Transverse colon (tissue), 4 donors: Measurements from ENCODE around the gene COX7A2. TPM values are rescaled to one million over a fixed set of nuclear protein-coding genes. Genes with fewer than 3 reads are reported as not detected.

ENCODE experiments used
- DNase-seq: peaks from one replicate; pipeline ENCODE4 v3.0.0-alpha.2; 2019
- H3K27ac ChIP-seq, 4 donors: fragments of 200-600 bp; sonication (generic); 2 replicates each; pipeline ENCODE4 v1.5.1; 2016 to 2018; ENCODE audit warnings: inconsistent platforms in 4 of 4
- H3K27me3 ChIP-seq: fragments of 200-600 bp; sonication (generic); 2 replicates; pipeline ENCODE4 v1.5.1; 2017; ENCODE audit warnings: inconsistent platforms
- H3K36me3 ChIP-seq, 4 donors: fragments of 200-600 bp; sonication (generic); 2 replicates each; pipeline ENCODE4 v1.5.1; 2017 to 2019; ENCODE audit warnings: inconsistent platforms in 4 of 4
- H3K4me1 ChIP-seq, 4 donors: fragments of 200-600 bp; sonication (generic); 2 replicates each; pipeline ENCODE4 v1.5.1; 2017 to 2020; ENCODE audit warnings: inconsistent platforms in 4 of 4
- H3K4me3 ChIP-seq, 4 donors: fragments of 200-600 bp; sonication (generic); 1 replicate in 1 of 4; 2 replicates in 3 of 4; pipeline versions ENCODE4 v1.5.1 to v1.6.1; 2017 to 2019; ENCODE audit warnings: inconsistent platforms in 4 of 4
- H3K9me3 ChIP-seq, 2 donors: fragments of 200-600 bp; sonication (generic); 2 replicates each; pipeline ENCODE4 v1.5.1; 2017 to 2019; ENCODE audit warnings: inconsistent platforms in 2 of 2
- EP300 ChIP-seq: sonication (generic); formaldehyde crosslinking; IDR thresholded peaks from one replicate; pipeline ENCODE4 v1.6.1; 2017; ENCODE audit warnings: antibody characterized with exemption, low read depth
- POLR2A ChIP-seq: fragments of 450-650 bp; IDR thresholded peaks from one replicate; pipeline ENCODE4 v1.6.1; 2016; ENCODE audit warnings: antibody characterized with exemption, mild to moderate bottlenecking, moderate library complexity
- POLR2AphosphoS5 ChIP-seq, 3 donors: sonication (generic); formaldehyde crosslinking; IDR thresholded peaks; one replicate each; pipeline ENCODE4 v1.6.1; 2016; ENCODE audit warnings: antibody characterized with exemption in 3 of 3
- WGBS, 2 donors: methylation state at CpG; one replicate each; pipeline ENCODE4 v1.1.5; 2018; ENCODE audit warnings: low coverage in 1 of 2; 5-methylcytosine and 5-hydroxymethylcytosine counted together
- in situ Hi-C, 4 donors: fragments of 200-750 bp; cut with MboI; loops; one replicate each; pipeline versions ENCODE4 v1.15.0 to v1.15.1; 2017; ENCODE audit warnings: low sequenced_read_pairs in 3 of 4, low pct_ligation_motif_present in 1 of 4, low pct_unique_long_range_greater_than_20kb in 1 of 4
- intact Hi-C: fragments of 100-400 bp; cut with DNase I; formaldehyde crosslinking; loops from one replicate; pipeline ENCODE4 v1.15.1; 2023; ENCODE audit warnings: low total_unique reads
- total RNA-seq, 4 donors: library from RNA; depleted of rRNA; stranded (reverse); fragments of >200 nt; gene quantifications; one replicate each; pipeline ENCODE4 v1.1.0, GENCODE V29; 2016
- TF ChIP-seq, protein P1 (sequence below), 5 experiments: fragments of 200-600 bp in 3 of 5; fragments of 450-650 bp in 2 of 5; sonication (generic) in 3 of 5; IDR thresholded peaks; 1 replicate in 2 of 5; 2 replicates in 3 of 5; pipeline ENCODE4 v1.5.1; 2016 to 2017; ENCODE audit warnings: antibody characterized with exemption in 5 of 5, inconsistent platforms in 3 of 5, mild to moderate bottlenecking in 2 of 5, moderate library complexity in 1 of 5

The COX7A2 gene
- total RNA-seq, 4 donors from 2014 or later = 146 to 469 (median 349) TPM

DNA sequence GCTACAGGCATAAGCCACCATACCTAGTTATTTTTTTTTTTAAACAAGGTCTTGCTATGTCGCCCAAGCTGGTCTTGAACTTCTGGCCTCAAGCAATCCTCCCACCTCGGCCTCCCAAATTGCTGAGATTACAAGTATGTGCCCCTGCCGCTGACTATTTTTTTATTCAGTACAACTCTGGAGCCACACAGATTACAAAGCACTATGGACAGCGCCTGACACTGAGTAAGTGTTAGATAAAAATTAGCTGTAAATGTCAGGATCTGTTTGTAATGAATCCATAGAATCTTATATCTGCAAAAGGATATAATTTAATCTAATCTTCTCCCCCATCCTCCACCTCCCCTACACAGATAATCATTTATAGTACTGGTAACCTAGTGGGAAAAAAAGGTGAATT is 22.5 kb downstream of the COX7A2 start:
- Histone ChIP-seq H3K27me3 (no peaks in the 10 kb centered on the region), H3K9me3 (no peaks in the 10 kb centered on the region), H3K36me3 (no peaks in the 10 kb centered on the region), H3K4me1 (peaks cover 0 to 22% (median 0%) of the 10 kb centered on the region in 4 donors), H3K27ac (no peak overlapping the region), H3K4me3 (no peak overlapping the region)
- TF ChIP-seq, protein P1, sequence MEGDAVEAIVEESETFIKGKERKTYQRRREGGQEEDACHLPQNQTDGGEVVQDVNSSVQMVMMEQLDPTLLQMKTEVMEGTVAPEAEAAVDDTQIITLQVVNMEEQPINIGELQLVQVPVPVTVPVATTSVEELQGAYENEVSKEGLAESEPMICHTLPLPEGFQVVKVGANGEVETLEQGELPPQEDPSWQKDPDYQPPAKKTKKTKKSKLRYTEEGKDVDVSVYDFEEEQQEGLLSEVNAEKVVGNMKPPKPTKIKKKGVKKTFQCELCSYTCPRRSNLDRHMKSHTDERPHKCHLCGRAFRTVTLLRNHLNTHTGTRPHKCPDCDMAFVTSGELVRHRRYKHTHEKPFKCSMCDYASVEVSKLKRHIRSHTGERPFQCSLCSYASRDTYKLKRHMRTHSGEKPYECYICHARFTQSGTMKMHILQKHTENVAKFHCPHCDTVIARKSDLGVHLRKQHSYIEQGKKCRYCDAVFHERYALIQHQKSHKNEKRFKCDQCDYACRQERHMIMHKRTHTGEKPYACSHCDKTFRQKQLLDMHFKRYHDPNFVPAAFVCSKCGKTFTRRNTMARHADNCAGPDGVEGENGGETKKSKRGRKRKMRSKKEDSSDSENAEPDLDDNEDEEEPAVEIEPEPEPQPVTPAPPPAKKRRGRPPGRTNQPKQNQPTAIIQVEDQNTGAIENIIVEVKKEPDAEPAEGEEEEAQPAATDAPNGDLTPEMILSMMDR (IDR thresholded peaks at IDR 0.05) = no peak
- TF ChIP-seq EP300 = no peak
- no peak for TF ChIP-seq POLR2AphosphoS5 (IDR thresholded peaks at IDR 0.05)
- no peak for TF ChIP-seq POLR2A
- DNase-seq = no peak
- 85 to 88% methylated on average over 1 to 4 of the region's 4 CpGs for WGBS, 2 donors
- intact Hi-C loops (no loop called here), in situ Hi-C loops (loop anchor here in 3 of 4 donors (25.0 kb wide), 4 partner anchors 809 to 1484 kb away; no protein-coding TSS in a partner anchor)

DNA sequence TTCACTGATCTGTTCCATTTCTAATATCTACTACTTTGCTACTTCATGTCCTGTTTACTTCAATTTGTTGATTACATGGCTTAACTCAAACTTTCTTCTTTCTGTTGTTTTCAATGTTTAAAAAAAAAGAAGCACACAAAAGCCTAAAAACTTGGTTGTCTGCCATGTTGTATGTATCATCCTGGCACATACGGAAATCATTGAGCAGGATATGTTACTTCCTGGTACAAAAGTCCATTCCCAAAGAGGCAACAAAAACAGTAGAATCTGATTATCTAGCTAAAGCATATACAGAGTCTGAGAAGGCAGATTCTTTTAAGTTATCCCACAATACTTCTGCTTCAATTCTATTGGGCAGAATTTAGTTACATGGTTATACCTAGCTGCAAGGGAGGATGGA is 23.2 kb downstream of the COX7A2 start:
- Histone ChIP-seq H3K36me3 (no peaks in the 10 kb centered on the region), H3K9me3 (no peaks in the 10 kb centered on the region), H3K27ac (no peak overlapping the region), H3K4me1 (peaks cover 0 to 22% (median 0%) of the 10 kb centered on the region in 4 donors), H3K27me3 (no peaks in the 10 kb centered on the region), H3K4me3 (no peak overlapping the region)
- intact Hi-C loops (no loop called here), in situ Hi-C loops (loop anchor here in 3 of 4 donors (25.0 kb wide), 4 partner anchors 808 to 1483 kb away; no protein-coding TSS in a partner anchor)
- WGBS, 2 donors = 39 to 40% methylated on average over 1 of the region's 1 CpG
- DNase-seq = no peak
- TF ChIP-seq POLR2AphosphoS5 (IDR thresholded peaks at IDR 0.05) = no peak
- TF ChIP-seq POLR2A = no peak
- TF ChIP-seq, protein P1 (IDR thresholded peaks at IDR 0.05) = no peak
- no peak for TF ChIP-seq EP300

DNA sequence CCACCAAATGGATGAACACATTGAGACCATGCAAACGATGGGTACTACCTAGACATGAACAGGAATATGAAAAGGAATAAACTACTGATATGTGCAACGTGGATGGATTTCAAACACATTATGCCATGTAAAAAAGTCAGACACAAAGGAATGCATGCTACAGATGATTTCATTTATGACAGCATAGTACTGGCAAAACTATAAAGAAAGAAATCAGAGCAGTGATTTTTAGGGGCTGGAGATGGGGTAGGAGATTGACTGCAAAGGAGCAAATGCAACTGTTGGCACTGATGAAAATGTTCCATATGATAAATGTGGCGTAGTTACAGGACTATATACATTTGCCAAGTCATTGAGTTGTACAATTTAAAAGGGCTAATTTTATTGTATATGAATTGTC is 24.3 kb downstream of the COX7A2 start:
- Histone ChIP-seq H3K27me3 (no peaks in the 10 kb centered on the region), H3K4me1 (peaks cover 0 to 22% (median 0%) of the 10 kb centered on the region in 4 donors), H3K4me3 (no peak overlapping the region), H3K9me3 (no peaks in the 10 kb centered on the region), H3K36me3 (no peaks in the 10 kb centered on the region), H3K27ac (no peak overlapping the region)
- intact Hi-C loops (loop anchor here (5.0 kb wide), 1 partner anchor 1547 kb away; no protein-coding TSS in a partner anchor), in situ Hi-C loops (loop anchor here (10.0 to 25.0 kb wide), 6 partner anchors 807 to 1482 kb away; no protein-coding TSS in a partner anchor)
- DNase-seq = no peak
- TF ChIP-seq POLR2AphosphoS5 (IDR thresholded peaks at IDR 0.05) (no peak), POLR2A (no peak), EP300 (no peak)
- TF ChIP-seq, protein P1 (IDR thresholded peaks at IDR 0.05) = no peak
- WGBS, 2 donors = 64 to 80% methylated on average over 3 of the region's 3 CpGs

DNA sequence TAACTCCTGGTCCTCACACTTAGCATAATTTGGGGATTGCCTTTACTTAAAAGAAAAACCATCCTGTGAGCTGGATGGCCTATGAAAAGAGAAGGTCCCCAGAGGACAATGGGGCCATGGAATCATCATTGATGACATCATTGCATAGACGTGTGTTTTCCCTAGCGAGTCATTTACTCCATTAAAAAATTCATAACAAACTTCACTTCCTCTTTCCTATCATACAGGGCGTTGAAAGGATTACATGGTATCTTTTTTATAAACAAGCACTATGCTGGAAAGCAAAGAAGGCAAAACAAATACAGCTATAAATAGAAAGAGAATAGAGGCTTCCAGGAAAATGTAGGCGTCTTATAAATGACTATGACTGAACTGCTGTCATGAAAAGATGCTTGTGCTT is 26.4 kb downstream of the COX7A2 start:
- 13 to 24% methylated on average over 4 of the region's 4 CpGs for WGBS, 2 donors
- in situ Hi-C loops (loop anchor here (10.0 to 25.0 kb wide), 6 partner anchors 805 to 1480 kb away; no protein-coding TSS in a partner anchor), intact Hi-C loops (loop anchor here (5.0 kb wide), 1 partner anchor 1545 kb away; no protein-coding TSS in a partner anchor)
- no peaks in the 10 kb centered on the region for H3K27me3 ChIP-seq
- no peaks in the 10 kb centered on the region for H3K36me3 ChIP-seq
- peaks cover 0 to 32% (median 3%) of the 10 kb centered on the region in 4 donors for H3K4me1 ChIP-seq
- no peak for DNase-seq
- TF ChIP-seq EP300 = no peak
- TF ChIP-seq POLR2AphosphoS5 (IDR thresholded peaks at IDR 0.05) = peak in 1 of 3 donors; percentile 25
- H3K27ac ChIP-seq = peak overlapping the region in 2 of 4 donors; percentile 11 to 16
- no peak overlapping the region for H3K4me3 ChIP-seq
- no peaks in the 10 kb centered on the region for H3K9me3 ChIP-seq
